Kidney glomerular epithelial cell (primary cell): ENCODE measurements around the gene RABGAP1.

ENCODE experiments used
- DNase-seq: peaks from one replicate; lab custom pipeline; 2025; lab: John Stamatoyannopoulos, UW

RABGAP1 gene

DNA sequence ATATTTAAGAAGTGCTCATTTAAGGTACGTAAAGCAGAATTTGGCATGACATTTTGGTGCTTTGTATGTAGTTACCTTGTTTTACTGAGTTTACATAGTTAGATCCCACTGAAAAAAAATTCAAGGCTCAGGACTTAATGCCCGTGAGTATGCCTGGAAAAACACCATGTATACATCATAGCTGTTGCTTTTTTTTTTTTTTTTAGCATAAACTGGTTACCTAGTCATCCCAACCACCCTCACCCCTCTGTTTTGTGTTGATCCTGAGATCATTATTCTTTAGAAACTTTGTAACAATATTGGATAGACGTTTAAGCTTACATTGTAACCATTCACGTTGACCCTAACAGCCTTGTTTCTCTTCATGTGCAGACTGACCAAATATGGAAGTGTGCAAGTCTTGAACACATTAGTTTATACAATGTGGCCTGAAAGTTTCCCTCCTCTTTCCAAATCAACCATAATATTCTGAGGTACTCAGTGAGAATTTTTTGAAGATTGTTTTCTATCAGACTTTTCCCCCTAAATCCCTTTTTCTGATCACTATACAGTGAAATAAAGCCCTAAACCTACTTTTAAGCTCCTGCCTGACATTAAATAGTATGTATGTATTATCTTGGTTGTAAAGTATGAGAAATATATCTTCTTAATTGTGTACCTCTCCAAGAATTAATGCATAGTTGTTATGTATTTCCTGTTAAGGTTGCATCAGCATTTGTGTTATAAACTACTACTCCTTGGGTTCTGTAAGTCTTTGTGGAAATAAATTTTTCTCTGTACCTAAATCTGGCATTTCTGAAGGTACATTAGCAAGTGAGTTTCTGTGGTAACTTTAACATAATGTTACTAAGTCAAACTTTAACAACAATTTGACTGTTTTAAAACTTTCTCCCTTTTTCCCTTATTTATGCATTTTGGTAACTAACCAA, 4.4 kb downstream of the RABGAP1 start:
- DNase-seq = no peak

GRCh38 chr9:122946461-122947005, 5.7 kb downstream of the RABGAP1 start:
- DNase-seq = no peak

DNA sequence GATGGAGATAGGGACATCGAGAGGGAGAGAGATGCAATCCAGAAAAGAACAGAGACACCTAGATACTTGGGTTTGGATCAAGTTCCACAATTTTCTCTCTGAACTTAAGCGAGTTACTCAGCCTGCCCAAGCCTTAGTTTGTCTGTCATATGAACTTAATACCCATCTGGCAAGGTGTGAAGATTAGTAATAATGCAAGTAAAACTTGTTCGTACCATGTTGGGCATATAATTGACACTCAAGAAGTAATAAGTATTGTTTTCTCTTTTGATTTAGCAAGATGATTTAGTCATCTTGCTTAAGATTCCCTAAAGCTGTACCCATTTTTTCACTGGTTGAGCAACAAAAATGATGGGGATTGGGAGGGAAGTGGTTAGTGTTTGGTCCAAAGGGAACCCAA, 7.5 kb downstream of the RABGAP1 start:
- DNase-seq = no peak

DNA sequence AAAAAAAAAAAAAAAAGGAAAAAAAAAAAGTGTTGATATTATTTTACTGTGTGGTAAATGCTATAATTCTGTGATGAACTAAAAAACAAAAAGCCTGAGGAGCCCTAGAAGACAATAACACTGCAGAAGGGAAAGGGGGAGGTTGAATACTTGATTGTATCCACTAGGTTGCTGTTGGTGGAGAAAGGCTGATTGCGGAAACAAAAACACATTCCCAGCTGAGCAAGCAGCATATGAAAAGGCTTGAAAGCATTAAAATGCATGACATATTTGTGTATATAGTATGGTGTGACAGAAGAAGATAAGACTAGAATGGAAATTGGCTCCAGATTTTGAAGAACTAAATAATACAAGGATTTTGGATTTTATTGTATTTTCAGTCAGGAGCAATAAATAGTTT, 8.9 kb downstream of the RABGAP1 start:
- DNase-seq = no peak

GRCh38 chr9:122950263-122950662, 9.4 kb downstream of the RABGAP1 start:
- DNase-seq = no peak

GRCh38 chr9:122951056-122951455, 10.2 kb downstream of the RABGAP1 start:
- no peak for DNase-seq

GRCh38 chr9:122954253-122954691, 13.5 kb downstream of the RABGAP1 start:
- peak; percentile 41 for DNase-seq

DNA sequence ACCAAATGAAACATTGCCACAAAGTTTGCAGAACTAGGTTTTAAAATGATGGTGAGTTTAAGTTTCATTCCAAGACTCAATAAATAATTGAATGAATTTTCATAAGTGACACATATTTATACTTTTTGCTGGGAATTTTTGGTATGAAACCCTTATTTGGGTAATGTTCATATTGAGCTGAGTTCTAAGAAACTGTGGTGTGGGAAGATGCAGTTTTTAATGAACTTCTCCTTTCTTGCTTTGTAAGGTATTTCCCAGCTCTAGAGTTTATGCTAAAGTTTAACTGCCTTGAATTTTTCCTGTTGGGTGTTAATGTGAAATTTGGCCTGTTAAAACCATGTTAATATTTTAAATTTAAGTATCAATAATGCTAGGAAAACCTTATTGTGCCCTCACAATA, 15.1 kb downstream of the RABGAP1 start:
- DNase-seq = no peak

DNA sequence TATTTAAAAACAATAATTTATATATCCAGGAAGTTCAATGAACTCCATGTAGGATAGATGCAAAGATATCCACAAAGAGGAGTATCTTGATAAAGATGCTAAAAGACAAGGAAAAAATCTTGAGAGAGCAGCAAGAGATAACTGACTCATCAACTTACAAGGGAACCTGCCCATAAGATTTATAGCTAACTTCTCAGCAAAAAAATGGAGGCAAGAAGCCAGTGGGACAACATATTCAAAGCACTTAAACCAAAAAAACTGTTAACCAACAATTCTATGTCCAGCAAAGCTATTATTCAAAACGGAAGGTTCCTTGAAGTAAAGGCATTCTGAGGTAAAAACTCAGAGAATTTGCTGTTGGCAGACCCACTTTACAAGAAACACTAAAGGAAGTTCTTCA, 20.3 kb downstream of the RABGAP1 start:
- DNase-seq = no peak

GRCh38 chr9:122975196-122975595, 34.4 kb downstream of the RABGAP1 start:
- no peak for DNase-seq

DNA sequence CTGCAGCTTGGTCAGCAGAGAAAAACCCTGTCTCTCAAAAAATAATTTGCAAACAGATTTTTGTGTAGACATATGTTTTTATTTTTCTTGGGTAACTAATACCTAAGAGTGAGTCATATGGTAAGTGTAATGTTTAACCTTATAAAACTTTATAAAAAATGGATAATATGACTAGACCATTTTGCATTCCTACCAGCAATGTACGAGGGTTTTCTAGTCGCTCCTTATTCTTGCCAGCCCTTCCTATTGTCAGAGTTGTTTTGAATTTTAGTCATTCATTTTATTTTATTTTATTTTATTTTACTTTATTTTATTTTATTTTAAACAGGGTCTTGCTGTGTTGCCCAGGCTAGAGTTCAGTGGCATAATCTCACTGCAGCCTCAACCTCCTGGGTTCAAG, 37.8 kb downstream of the RABGAP1 start:
- DNase-seq = no peak

- no peak for DNase-seq
These were observed 45.2 kb downstream of the RABGAP1 start for GRCh38 chr9:122986010-122986409.

- DNase-seq = no peak
These were observed 47.3 kb downstream of the RABGAP1 start for GRCh38 chr9:122988141-122988540.

GRCh38 chr9:122988920-122989621, 48.3 kb downstream of the RABGAP1 start:
- DNase-seq = no peak

DNA sequence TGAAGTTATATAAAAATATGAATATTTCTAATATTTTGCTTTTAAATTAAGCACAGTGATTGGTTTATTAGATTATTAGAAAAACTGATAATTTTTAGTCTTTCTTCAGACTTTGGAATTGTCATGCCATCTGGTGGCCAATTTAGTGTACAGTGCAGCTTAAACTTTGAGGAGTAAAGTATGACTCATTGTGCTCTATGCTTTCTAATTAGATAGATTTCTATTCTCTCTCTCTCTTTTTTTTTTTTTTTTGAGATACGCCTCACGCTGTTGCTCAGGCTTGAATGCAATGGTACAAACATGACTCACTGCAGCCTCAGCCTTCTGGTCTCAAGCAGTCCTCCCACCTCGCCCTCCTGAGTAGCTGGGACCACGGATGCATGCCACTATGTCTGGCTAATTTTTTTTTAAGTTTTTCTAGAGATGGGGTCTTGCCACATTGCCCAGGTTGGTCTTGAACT, 50.6 kb downstream of the RABGAP1 start:
- peak; percentile 87 for DNase-seq

DNA sequence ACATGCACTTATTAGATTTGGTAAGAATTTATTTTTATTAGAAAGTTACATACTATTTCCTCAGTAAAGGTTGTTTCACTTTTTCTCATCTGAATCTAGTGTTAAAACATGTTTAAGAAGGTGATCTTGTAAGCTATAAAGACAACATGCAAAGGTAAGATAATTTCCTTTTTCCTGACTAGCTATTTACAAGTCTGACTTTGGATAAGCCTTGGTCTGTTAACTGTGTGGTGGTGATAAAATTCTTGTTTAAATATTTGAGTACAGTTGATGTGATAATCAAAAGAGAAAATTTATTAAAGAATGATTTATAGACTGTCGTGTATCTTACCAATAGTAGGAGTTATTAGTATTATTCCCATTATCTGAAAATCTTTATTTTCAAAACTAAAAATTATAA, 55.8 kb downstream of the RABGAP1 start:
- DNase-seq = no peak

DNA sequence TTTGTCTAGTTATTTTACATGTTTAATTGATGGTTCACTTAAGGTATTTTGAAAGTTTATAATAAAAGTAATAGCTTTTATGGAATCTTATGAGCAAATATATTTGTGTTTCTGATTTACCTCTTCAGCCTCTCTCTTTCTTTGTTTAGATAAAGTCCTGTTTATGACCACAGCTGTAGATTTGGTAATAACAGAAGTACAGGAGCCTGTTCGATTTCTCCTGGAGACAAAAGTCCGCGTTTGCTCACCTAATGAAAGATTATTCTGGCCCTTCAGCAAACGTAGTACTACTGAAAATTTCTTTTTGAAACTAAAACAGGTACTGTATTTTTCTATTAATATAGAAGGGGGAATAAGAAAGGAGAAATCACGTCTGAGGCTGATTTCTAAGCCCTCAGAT, 57.6 kb downstream of the RABGAP1 start:
- DNase-seq = no peak

GRCh38 chr9:123000371-123001068, 59.7 kb downstream of the RABGAP1 start:
- DNase-seq = no peak

DNA sequence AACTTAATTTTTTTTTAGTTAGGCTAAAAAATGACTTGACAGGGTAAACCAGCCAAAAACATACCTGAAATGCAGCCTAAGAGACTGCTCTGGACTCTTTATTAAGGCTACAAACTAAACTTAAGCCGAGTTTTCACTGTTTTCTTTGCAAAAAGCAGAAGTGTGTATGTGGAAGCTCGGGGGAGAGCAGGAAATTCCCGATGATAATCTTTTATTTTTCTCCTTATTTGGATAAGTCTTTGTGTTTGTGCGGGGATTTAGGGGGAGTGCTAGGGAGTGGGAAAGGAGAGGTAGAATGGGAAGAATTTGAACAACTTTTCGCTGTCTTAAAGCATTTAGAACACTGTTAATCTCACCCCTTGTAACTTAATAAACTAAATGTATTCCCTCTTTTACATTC, 61.9 kb downstream of the RABGAP1 start:
- DNase-seq = peak; percentile 32

- DNase-seq = no peak
These were observed 62.6 kb downstream of the RABGAP1 start for GRCh38 chr9:123003466-123003865.

- no peak for DNase-seq
These were observed 65.1 kb downstream of the RABGAP1 start for GRCh38 chr9:123005964-123006363.

DNA sequence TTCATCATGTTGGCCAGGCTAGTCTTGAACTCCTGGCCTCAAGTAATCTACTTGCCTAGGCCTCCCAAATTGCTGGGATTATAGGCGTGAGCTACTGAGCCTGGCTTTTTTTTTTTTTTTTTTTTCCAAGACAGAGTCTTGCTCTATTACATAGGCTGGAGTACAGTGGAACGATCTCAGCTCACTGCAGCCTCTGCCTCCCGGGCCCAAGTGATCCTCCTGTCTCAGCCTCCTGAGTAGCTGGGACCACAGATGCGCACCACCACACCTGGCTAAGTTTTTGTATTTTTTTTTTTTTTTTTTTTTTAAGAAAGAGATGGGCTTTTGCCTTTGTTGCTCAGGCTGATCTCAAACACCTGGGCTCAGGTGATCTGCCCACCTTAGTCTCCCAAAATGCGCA, 66.4 kb downstream of the RABGAP1 start:
- DNase-seq = no peak
